Hypothalamus (tissue), 51 donors: Measurements from ENCODE around the gene SH3RF3.

Experiments used
- DNase-seq, 51 donors: peaks; one replicate each; lab custom pipeline; 2025; lab: John Stamatoyannopoulos, UW

Gene SH3RF3

GRCh38 chr2:109437325-109438090 is 308.5 kb downstream of the SH3RF3 start:
- no peak for DNase-seq

GRCh38 chr2:109438146-109438545 is 309.1 kb downstream of the SH3RF3 start:
- DNase-seq: no peak

GRCh38 chr2:109438773-109439389 is 309.9 kb downstream of the SH3RF3 start:
- peak in 40 of 51 donors; percentile 15 to 86 (median 66) for DNase-seq

DNA sequence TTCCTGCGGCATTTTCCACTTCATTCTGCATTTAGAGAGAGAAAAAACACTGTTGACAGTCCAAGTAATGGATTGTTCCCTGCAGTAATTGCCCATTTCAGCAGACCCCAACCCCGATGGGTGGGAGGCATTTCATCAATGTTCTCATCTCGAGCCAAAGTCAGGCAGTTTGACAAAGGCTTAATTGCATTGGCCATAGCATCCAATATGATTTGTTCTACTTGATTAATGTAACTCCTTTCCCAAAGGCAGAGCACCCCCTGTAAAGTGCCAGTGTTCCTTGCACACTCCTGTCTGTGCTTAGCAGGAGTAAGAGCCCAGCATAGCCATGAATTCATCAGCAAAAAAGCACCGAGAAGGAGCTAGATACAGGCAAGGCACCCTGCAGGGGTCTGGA is 310.4 kb downstream of the SH3RF3 start:
- peak in 1 of 51 donors; percentile 42 for DNase-seq

- peak in 1 of 51 donors; percentile 42 for DNase-seq
Measured at GRCh38 chr2:109439986-109440385, 311.0 kb downstream of the SH3RF3 start.

DNA sequence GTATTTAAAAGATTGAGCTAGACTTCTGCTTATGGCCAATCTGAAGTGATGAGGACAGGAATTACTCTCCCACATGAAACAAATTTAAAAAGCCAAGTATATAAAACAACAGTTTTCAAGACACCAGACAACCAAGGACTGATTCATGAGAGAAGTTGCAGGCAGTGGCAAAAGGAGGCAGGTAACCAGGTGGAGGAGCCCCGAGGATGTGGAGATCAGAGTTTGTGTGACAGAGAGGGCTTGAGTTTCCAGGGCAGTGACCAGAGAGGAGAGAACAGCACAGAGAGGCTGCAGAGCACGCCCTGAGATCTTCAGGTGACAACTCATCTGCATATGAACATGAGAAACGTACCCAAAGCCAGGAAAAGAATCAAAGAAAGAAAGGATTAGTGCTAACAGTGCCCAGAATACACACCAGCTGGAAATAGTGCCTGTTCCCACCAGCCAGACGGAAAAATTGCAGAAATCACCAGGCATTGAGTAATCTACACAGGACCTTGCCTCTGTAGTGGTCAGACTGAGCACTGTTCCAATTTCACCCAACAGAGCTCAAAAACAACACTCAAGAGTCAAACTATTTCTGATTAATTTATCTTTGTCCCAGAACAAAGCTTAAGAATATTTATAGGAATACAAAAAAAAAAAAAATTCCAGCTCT is 311.6 kb downstream of the SH3RF3 start:
- DNase-seq: no peak

DNA sequence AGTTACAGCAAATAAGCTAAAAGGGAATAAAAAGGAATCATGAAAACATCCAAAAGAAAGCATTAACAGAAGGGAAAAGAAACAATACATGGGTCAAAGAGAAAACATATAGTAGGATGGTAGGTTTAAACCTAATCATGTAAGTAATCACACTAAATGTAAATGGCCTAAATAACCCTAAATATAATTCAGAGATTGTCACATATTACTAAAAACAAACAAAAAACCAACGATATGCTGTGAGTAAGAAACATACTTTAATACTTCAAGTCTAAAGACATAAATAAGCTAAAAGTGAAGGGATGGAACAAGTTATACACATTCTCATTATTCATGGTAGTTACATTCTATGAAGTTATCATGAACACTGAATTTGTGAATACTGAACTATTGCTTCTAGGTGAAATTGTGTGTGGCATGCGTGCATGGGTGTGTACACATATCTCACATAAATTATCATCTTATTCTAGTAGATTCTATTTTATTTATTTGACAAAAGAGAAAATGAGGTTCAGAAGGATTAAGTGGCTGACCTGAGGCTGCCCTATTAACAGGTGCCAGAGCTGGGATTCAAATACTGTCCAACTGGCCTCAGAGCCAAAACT is 313.8 kb downstream of the SH3RF3 start:
- no peak for DNase-seq

DNA sequence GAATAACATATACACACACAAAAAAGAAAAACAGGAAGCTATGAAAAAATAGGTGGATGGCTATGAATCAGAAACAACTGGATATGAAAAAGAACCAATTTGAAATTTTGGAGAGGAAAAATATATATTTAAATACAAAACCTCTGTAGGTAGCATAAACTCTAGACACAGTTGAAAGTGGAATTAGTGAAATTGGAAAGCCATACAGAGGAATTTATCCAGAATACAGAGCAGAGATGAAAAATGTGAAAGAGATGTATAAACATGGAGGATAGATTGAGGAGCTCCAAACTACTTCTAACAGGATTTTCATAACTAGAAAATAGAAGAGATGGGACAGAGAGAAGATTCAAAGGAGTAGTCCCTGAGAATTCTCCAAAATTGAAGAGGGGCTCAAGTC is 315.9 kb downstream of the SH3RF3 start:
- DNase-seq: no peak

- DNase-seq: no peak
Measured at GRCh38 chr2:109446278-109447131, 317.5 kb downstream of the SH3RF3 start.

GRCh38 chr2:109447251-109447661 is 318.3 kb downstream of the SH3RF3 start:
- peak in 1 of 51 donors; percentile 43 for DNase-seq

DNA sequence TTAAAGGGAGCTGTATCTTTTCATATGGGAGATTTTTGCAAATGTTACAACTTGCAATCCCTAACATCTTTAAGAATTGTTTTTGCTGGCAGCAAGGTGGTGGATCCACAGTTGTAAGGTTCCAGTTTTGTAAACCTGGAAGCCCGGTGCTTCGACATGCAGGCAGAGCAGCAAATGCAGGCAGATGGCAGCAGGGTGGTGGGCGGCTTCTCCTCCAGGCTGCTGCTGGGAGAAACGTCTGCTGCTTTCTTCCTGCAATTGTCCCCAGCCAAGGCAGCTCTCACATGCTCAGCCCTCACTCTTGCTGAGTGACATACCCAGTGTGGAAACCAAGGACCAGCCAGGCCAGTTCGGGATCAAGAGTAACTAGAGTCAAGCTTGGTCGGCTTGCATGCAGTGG is 318.8 kb downstream of the SH3RF3 start:
- peak in 1 of 51 donors; percentile 43 for DNase-seq

DNA sequence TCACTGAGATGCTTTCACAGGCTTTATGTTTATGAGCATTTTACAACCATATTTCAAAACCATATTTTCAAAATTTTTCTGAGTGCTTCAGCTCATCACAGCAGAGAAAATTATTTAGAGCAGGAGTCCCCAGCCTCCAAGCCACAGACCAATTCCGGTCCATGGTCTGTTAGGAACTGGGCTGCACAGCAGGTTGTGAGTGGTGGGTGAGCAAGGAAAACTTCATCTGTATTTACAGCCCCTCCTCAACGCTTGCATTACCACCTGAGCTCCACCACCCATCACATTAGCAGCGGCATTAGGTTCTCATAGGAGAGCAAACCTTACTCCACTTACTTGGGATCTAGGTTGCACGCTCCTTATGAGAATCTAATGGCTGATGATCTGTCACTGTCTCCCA is 319.2 kb downstream of the SH3RF3 start:
- DNase-seq: no peak

DNA sequence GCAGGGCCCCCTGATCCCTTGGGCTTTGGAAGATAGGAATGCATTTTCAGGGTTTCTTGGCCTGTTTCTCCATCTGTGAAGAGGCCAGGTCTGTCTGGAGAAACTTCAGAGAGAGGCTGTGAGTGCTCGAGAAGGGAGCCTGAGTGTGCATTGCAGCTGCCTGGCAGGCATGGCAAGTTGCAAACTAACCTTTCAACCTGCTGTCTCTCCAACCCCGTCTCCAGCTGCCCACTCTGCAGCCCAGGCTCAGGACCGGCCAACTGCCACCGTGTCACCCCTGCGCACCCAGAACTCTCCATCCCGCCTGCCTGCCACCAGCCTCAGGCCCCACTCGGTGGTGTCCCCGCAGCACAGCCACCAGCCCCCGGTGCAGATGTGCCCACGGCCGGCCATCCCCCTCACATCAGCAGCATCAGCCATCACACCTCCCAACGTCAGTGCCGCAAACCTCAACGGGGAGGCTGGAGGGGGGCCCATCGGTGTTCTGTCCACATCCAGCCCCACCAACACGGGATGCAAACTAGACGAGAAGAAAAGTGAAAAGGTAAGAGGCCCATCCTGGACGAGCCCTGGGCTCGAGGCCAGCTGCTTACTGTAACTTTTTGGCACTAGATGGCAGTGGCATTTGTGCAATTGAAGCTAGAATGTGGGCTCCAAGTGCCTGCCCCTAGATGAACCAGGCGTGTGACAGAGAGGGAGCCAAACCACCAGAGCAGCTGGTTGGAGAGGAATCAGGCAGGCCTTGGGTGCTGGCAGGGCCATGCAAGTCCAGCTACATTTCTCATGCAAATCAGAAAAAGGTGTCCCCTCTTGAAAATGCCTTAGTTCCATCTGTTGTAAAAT is 320.2 kb downstream of the SH3RF3 start:
- DNase-seq: peak in 12 of 51 donors; percentile 11 to 49 (median 24)

GRCh38 chr2:109450574-109451273 is 321.7 kb downstream of the SH3RF3 start:
- DNase-seq: peak in 16 of 51 donors; percentile 23 to 48 (median 31)

DNA sequence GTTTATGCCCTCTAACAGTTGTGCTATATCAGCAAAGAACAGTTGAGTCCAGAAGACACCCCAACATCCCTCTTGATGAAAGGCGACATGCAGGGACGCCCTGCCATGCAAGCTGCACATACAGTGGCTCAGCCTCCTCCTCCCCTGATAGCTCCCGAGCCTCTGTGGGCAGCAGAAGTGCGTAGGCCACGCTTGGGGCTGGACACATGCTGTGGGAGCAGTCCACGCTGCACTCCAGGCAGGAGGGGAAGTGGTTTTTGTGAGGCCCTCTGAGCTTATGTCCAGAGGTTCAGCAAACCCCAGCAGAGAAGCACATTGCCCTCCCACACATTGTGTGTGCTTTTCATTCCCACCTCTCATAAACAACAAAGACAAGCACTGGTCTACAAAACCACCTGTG is 322.7 kb downstream of the SH3RF3 start:
- peak in 9 of 51 donors; percentile 7 to 38 (median 24) for DNase-seq

GRCh38 chr2:109452318-109453305 is 323.6 kb downstream of the SH3RF3 start:
- DNase-seq: peak in 1 of 51 donors; percentile 35

GRCh38 chr2:109453371-109453995 is 324.5 kb downstream of the SH3RF3 start:
- DNase-seq: no peak
